Ascending aorta (tissue), 2 donors: ENCODE measurements around the gene RNF31. TPM values are rescaled to one million over a fixed set of nuclear protein-coding genes. Genes with fewer than 3 reads are reported as not detected.
A peak's percentile ranks its signal among the peaks of the same experiment; 100 is the strongest.

Experiments used
- DNase-seq, 2 donors: peaks; one replicate each; pipeline ENCODE4 v3.0.0-alpha.2; 2019; ENCODE audit warnings: low spot score in 2 of 2
- H3K27ac ChIP-seq, 2 donors: fragments of 200-600 bp; sonication (generic); one replicate each; pipeline ENCODE4 v1.5.1; 2016 to 2017; ENCODE audit warnings: mild to moderate bottlenecking in 1 of 2
- H3K27me3 ChIP-seq: fragments of 200-600 bp; sonication (generic); one replicate; pipeline ENCODE4 v1.5.1; 2017
- H3K36me3 ChIP-seq, 2 donors: fragments of 200-600 bp; sonication (generic); one replicate each; pipeline ENCODE4 v1.5.1; 2016
- H3K4me1 ChIP-seq, 2 donors: fragments of 200-600 bp; sonication (generic); one replicate each; pipeline ENCODE4 v1.5.1; 2016 to 2017; ENCODE audit warnings: mild to moderate bottlenecking in 1 of 2
- H3K4me3 ChIP-seq, 2 donors: fragments of 200-600 bp; sonication (generic); one replicate each; pipeline ENCODE4 v1.5.1; 2016 to 2017; ENCODE audit warnings: mild to moderate bottlenecking in 1 of 2
- H3K9me3 ChIP-seq, 2 donors: fragments of 200-600 bp; sonication (generic); one replicate each; pipeline ENCODE4 v1.5.1; 2016
- CTCF ChIP-seq, 3 experiments: fragments of 200-600 bp in 2 of 3; fragments of 450-650 bp in 1 of 3; sonication (generic) in 2 of 3; IDR thresholded peaks; one replicate each; pipeline ENCODE4 v1.5.1; 2016 to 2019; ENCODE audit warnings: antibody characterized with exemption in 3 of 3, mild to moderate bottlenecking in 1 of 3, moderate library complexity in 1 of 3
- intact Hi-C: fragments of 100-400 bp; cut with DNase I; formaldehyde crosslinking; loops from one replicate; pipeline ENCODE4 v1.15.1; 2023
- total RNA-seq: library from RNA; depleted of rRNA; stranded (reverse); fragments of >200 nt; gene quantifications from one replicate; pipeline ENCODE4 v1.1.0, GENCODE V29; 2016

RNF31 gene
- total RNA-seq, 1 donor from 2014 or later = 182 TPM

- peaks cover 11 to 18% of the 10 kb centered on the region in 2 donors for H3K36me3 ChIP-seq
- no peaks in the 10 kb centered on the region for H3K27me3 ChIP-seq
- intact Hi-C loops = loop anchor here (1.0 kb wide), 2 partner anchors 22 to 24 kb away; partner anchors contain the start of gene IRF9
- H3K4me1 ChIP-seq = peaks cover 5 to 27% of the 10 kb centered on the region in 2 donors
- no peaks in the 10 kb centered on the region for H3K9me3 ChIP-seq
- TF ChIP-seq CTCF (IDR thresholded peaks at IDR 0.05) = no peak
- peak overlapping the region; percentile 80 to 91 for H3K27ac ChIP-seq
- DNase-seq = no peak
- H3K4me3 ChIP-seq = peak overlapping the region; percentile 82 to 96
Observed at GRCh38 chr14:24136684-24137528, 10.4 kb upstream of the RNF31 start.

- Histone ChIP-seq H3K4me1 (peaks cover 9 to 31% of the 10 kb centered on the region in 2 donors), H3K9me3 (no peaks in the 10 kb centered on the region), H3K27me3 (no peaks in the 10 kb centered on the region), H3K4me3 (no peak overlapping the region), H3K27ac (peak overlapping the region; percentile 31 to 91), H3K36me3 (peaks cover 11 to 18% of the 10 kb centered on the region in 2 donors)
- no peak for DNase-seq
- intact Hi-C loops = no loop called here
- TF ChIP-seq CTCF (IDR thresholded peaks at IDR 0.05) = no peak
Observed at GRCh38 chr14:24137529-24138395, 9.5 kb upstream of the RNF31 start.

GRCh38 chr14:24138396-24139271, 8.7 kb upstream of the RNF31 start:
- no peak for DNase-seq
- peaks cover 11 to 18% of the 10 kb centered on the region in 2 donors for H3K36me3 ChIP-seq
- intact Hi-C loops = no loop called here
- H3K27ac ChIP-seq = no peak overlapping the region
- TF ChIP-seq CTCF (IDR thresholded peaks at IDR 0.05) = no peak
- H3K4me1 ChIP-seq = peaks cover 9 to 31% of the 10 kb centered on the region in 2 donors
- no peaks in the 10 kb centered on the region for H3K9me3 ChIP-seq
- H3K4me3 ChIP-seq = no peak overlapping the region
- no peaks in the 10 kb centered on the region for H3K27me3 ChIP-seq

GRCh38 chr14:24139272-24139934, 7.9 kb upstream of the RNF31 start:
- H3K27me3 ChIP-seq = no peaks in the 10 kb centered on the region
- DNase-seq = no peak
- H3K4me1 ChIP-seq = peaks cover 9 to 31% of the 10 kb centered on the region in 2 donors
- H3K27ac ChIP-seq = peak overlapping the region in 1 of 2 donors; percentile 76
- no peak for TF ChIP-seq CTCF (IDR thresholded peaks at IDR 0.05)
- intact Hi-C loops = no loop called here
- H3K4me3 ChIP-seq = peak overlapping the region in 1 of 2 donors; percentile 80
- H3K9me3 ChIP-seq = no peaks in the 10 kb centered on the region
- H3K36me3 ChIP-seq = peaks cover 11 to 18% of the 10 kb centered on the region in 2 donors
